Neuronal stem cell (in vitro differentiated cells): Measurements from ENCODE around the gene JMJD6.

ENCODE experiments used
- DNase-seq: peaks from one replicate; pipeline ENCODE4 v3.0.0-alpha.2; 2013; ENCODE audit warnings: low spot score
- H2AFZ ChIP-seq: one replicate; pipeline ENCODE4 v1.6.1; 2013; ENCODE audit warnings: mild to moderate bottlenecking, low read length, inconsistent platforms
- H2AK5ac ChIP-seq: 2 replicates; pipeline ENCODE4 v1.6.1; 2013; ENCODE audit warnings: low read depth, mild to moderate bottlenecking, inconsistent platforms, low read length, moderate library complexity, mixed read lengths
- H2BK120ac ChIP-seq: 2 replicates; pipeline ENCODE4 v1.6.1; 2013; ENCODE audit warnings: low read depth, mild to moderate bottlenecking, inconsistent platforms, low read length, moderate library complexity, mixed read lengths
- H2BK12ac ChIP-seq: one replicate; pipeline ENCODE4 v1.6.1; 2013; ENCODE audit warnings: low read length, inconsistent platforms
- H2BK15ac ChIP-seq: 2 replicates; pipeline ENCODE4 v1.6.1; 2013; ENCODE audit warnings: mild to moderate bottlenecking, low read length, inconsistent platforms, mixed read lengths
- H2BK5ac ChIP-seq: one replicate; pipeline ENCODE4 v1.6.1; 2013; ENCODE audit warnings: inconsistent platforms, mild to moderate bottlenecking, low read length, moderate library complexity
- H3K14ac ChIP-seq: one replicate; pipeline ENCODE4 v1.6.1; 2013; ENCODE audit warnings: low read length, inconsistent platforms
- H3K18ac ChIP-seq: 2 replicates; pipeline ENCODE4 v1.6.1; 2013; ENCODE audit warnings: low read length, inconsistent platforms
- H3K23ac ChIP-seq: 2 replicates; pipeline ENCODE4 v1.6.1; 2013; ENCODE audit warnings: low read depth, mild to moderate bottlenecking, mixed read lengths, low read length, inconsistent platforms; ENCODE audit not compliant: poor library complexity
- H3K27ac ChIP-seq: replicated peaks from 3 replicates; pipeline ENCODE4 v1.5.1; 2013; ENCODE audit warnings: low read length, inconsistent platforms
- H3K27me3 ChIP-seq, 3 experiments: 2 replicates each; pipeline ENCODE4 v1.6.1; 2013; ENCODE audit warnings: low read length in 3 of 3, mild to moderate bottlenecking in 2 of 3, inconsistent platforms in 1 of 3, low read depth in 1 of 3, mixed read lengths in 1 of 3, moderate library complexity in 1 of 3; ENCODE audit not compliant: control insufficient read depth in 3 of 3, insufficient read depth in 3 of 3
- H3K36me3 ChIP-seq, 2 donors: replicated peaks in 1 of 2; 2 replicates each; pipeline ENCODE4 v1.6.1; 2013; ENCODE audit warnings: low read length in 2 of 2; ENCODE audit not compliant: control insufficient read depth in 2 of 2, insufficient read depth in 2 of 2
- H3K4ac ChIP-seq: 2 replicates; pipeline ENCODE4 v1.6.1; 2013; ENCODE audit warnings: inconsistent platforms, mild to moderate bottlenecking, low read length, moderate library complexity
- H3K4me1 ChIP-seq, 2 donors: 1 replicate in 1 of 2; 2 replicates in 1 of 2; pipeline ENCODE4 v1.6.1; 2013; ENCODE audit warnings: low read length in 2 of 2, low read depth in 1 of 2; ENCODE audit not compliant: control insufficient read depth in 2 of 2, insufficient read depth in 1 of 2
- H3K4me2 ChIP-seq: one replicate; pipeline ENCODE4 v1.6.1; 2013; ENCODE audit warnings: mild to moderate bottlenecking, low read length, inconsistent platforms; ENCODE audit not compliant: insufficient read depth, poor library complexity, severe bottlenecking
- H3K4me3 ChIP-seq, 2 donors: 2 replicates each; pipeline ENCODE4 v1.5.1; 2013; ENCODE audit warnings: low read length in 2 of 2, mild to moderate bottlenecking in 2 of 2, inconsistent platforms in 1 of 2, moderate library complexity in 1 of 2
- H3K79me1 ChIP-seq: one replicate; pipeline ENCODE4 v1.6.1; 2013; ENCODE audit warnings: low read depth, mild to moderate bottlenecking, inconsistent platforms, low read length, moderate library complexity
- H3K9ac ChIP-seq: one replicate; pipeline ENCODE4 v1.6.1; 2013; ENCODE audit warnings: mild to moderate bottlenecking, low read depth, low read length, inconsistent platforms; ENCODE audit not compliant: poor library complexity
- H3K9me3 ChIP-seq, 2 donors: replicated peaks in 1 of 2; 2 replicates each; pipeline versions ENCODE3 to v1.6.1; 2013; ENCODE audit warnings: low read length in 2 of 2, mild to moderate bottlenecking in 2 of 2, inconsistent platforms in 1 of 2, low read depth in 1 of 2, mixed read lengths in 1 of 2, moderate library complexity in 1 of 2; ENCODE audit not compliant: control insufficient read depth in 2 of 2, insufficient read depth in 1 of 2
- H4K8ac ChIP-seq: one replicate; pipeline ENCODE4 v1.6.1; 2013; ENCODE audit warnings: low read depth, mild to moderate bottlenecking, inconsistent platforms, low read length, moderate library complexity
- H4K91ac ChIP-seq: one replicate; pipeline ENCODE4 v1.6.1; 2013; ENCODE audit warnings: low read length, low read depth, mild to moderate bottlenecking, inconsistent platforms; ENCODE audit not compliant: poor library complexity
- WGBS, 2 donors: extraction: QIAGEN DNeasy Blood & Tissue Kit; methylation state at CpG; one replicate each; pipeline ENCODE4 v1.1.7; 2013; ENCODE audit warnings: missing lambda C conversion rate in 2 of 2, mixed read lengths in 1 of 2; ENCODE audit not compliant: insufficient read length in 2 of 2, insufficient replicate concordance in 1 of 2; ENCODE audit errors: extremely low coverage in 2 of 2; 5-methylcytosine and 5-hydroxymethylcytosine counted together

JMJD6 gene

GRCh38 chr17:76672892-76673291, 53.5 kb downstream of the JMJD6 start:
- Histone ChIP-seq H3K4me2 (no peak overlapping the region), H2BK12ac (no peak overlapping the region), H3K79me1 (no peaks in the 10 kb centered on the region), H4K8ac (no peak overlapping the region), H2AK5ac (no peak overlapping the region), H3K27me3 (no peaks in the 10 kb centered on the region), H2BK15ac (no peak overlapping the region), H3K4ac (no peak overlapping the region), H3K36me3 (peaks cover 0 to 5% of the 10 kb centered on the region in 2 donors), H3K23ac (no peak overlapping the region), H3K9me3 (no peaks in the 10 kb centered on the region), H3K9ac (no peak overlapping the region), H2BK5ac (peak overlapping the region; percentile 67), H3K14ac (no peak overlapping the region), H2AFZ (no peak overlapping the region), H3K4me3 (no peak overlapping the region), H3K27ac (no peak overlapping the region), H3K4me1 (peaks cover 5 to 7% of the 10 kb centered on the region in 2 donors), H2BK120ac (no peak overlapping the region), H3K18ac (no peak overlapping the region), H4K91ac (no peak overlapping the region)
- no CpG with 5 or more reads among the region's 3 CpGs for WGBS, 2 donors
- no peak for DNase-seq

GRCh38 chr17:76672270-76672851, 54.0 kb downstream of the JMJD6 start:
- peaks cover 0 to 2% of the 10 kb centered on the region in 2 donors for H3K36me3 ChIP-seq
- no peak overlapping the region for H2BK120ac ChIP-seq
- H3K9ac ChIP-seq, result no peak overlapping the region
- peak overlapping the region; percentile 58 to 87 for H3K4me3 ChIP-seq
- peaks cover 5 to 7% of the 10 kb centered on the region in 2 donors for H3K4me1 ChIP-seq
- no peaks in the 10 kb centered on the region for H3K79me1 ChIP-seq
- H3K9me3 ChIP-seq, result no peaks in the 10 kb centered on the region
- no peaks in the 10 kb centered on the region for H3K27me3 ChIP-seq
- H3K18ac ChIP-seq, result no peak overlapping the region
- no peak overlapping the region for H3K27ac ChIP-seq
- H4K8ac ChIP-seq, result no peak overlapping the region
- no peak overlapping the region for H2AK5ac ChIP-seq
- no peak for DNase-seq
- H3K4me2 ChIP-seq, result peak overlapping the region; percentile 79
- H4K91ac ChIP-seq, result no peak overlapping the region
- no peak overlapping the region for H2BK12ac ChIP-seq
- H2BK15ac ChIP-seq, result no peak overlapping the region
- no peak overlapping the region for H3K23ac ChIP-seq
- H2BK5ac ChIP-seq, result no peak overlapping the region
- no CpG with 5 or more reads among the region's 13 CpGs for WGBS, 2 donors
- H3K14ac ChIP-seq, result no peak overlapping the region
- H3K4ac ChIP-seq, result no peak overlapping the region
- peak overlapping the region; percentile 60 for H2AFZ ChIP-seq

- peak overlapping the region; percentile 58 to 87 for H3K4me3 ChIP-seq
- no peak overlapping the region for H3K4ac ChIP-seq
- H3K14ac ChIP-seq, result no peak overlapping the region
- peaks cover 5 to 7% of the 10 kb centered on the region in 2 donors for H3K4me1 ChIP-seq
- H2BK12ac ChIP-seq, result no peak overlapping the region
- H3K27ac ChIP-seq, result no peak overlapping the region
- H2AK5ac ChIP-seq, result no peak overlapping the region
- WGBS, 2 donors, result no CpG with 5 or more reads among the region's 19 CpGs
- H3K36me3 ChIP-seq, result no peaks in the 10 kb centered on the region
- H4K8ac ChIP-seq, result no peak overlapping the region
- H3K18ac ChIP-seq, result peak overlapping the region; percentile 86
- H2AFZ ChIP-seq, result peak overlapping the region; percentile 60
- no peak overlapping the region for H2BK15ac ChIP-seq
- no peak overlapping the region for H3K9ac ChIP-seq
- no peak overlapping the region for H3K23ac ChIP-seq
- no peak overlapping the region for H2BK120ac ChIP-seq
- no peak overlapping the region for H2BK5ac ChIP-seq
- H3K27me3 ChIP-seq, result no peaks in the 10 kb centered on the region
- no peaks in the 10 kb centered on the region for H3K79me1 ChIP-seq
- no peak overlapping the region for H4K91ac ChIP-seq
- no peaks in the 10 kb centered on the region for H3K9me3 ChIP-seq
- no peak for DNase-seq
- H3K4me2 ChIP-seq, result peak overlapping the region; percentile 79
Observed at GRCh38 chr17:76671912-76672262, 54.5 kb downstream of the JMJD6 start.

GRCh38 chr17:76671123-76671911, 55.1 kb downstream of the JMJD6 start:
- Histone ChIP-seq H3K4ac (no peak overlapping the region), H2AK5ac (no peak overlapping the region), H3K4me2 (peak overlapping the region; percentile 71), H3K4me3 (peak overlapping the region; percentile 56 to 58), H2BK120ac (no peak overlapping the region), H4K8ac (peak overlapping the region; percentile 55), H4K91ac (no peak overlapping the region), H3K79me1 (no peaks in the 10 kb centered on the region), H3K9me3 (no peaks in the 10 kb centered on the region), H3K36me3 (no peaks in the 10 kb centered on the region), H2AFZ (peak overlapping the region; percentile 95), H2BK15ac (no peak overlapping the region), H3K23ac (peak overlapping the region; percentile 3), H2BK5ac (no peak overlapping the region), H3K14ac (no peak overlapping the region), H3K18ac (peak overlapping the region; percentile 93), H3K9ac (peak overlapping the region; percentile 79), H3K27ac (peak overlapping the region; percentile 66), H3K27me3 (no peaks in the 10 kb centered on the region), H2BK12ac (no peak overlapping the region), H3K4me1 (peaks cover 5 to 7% of the 10 kb centered on the region in 2 donors)
- DNase-seq, result peak; percentile 100
- no CpG with 5 or more reads among the region's 32 CpGs for WGBS, 2 donors
